ENCODE measurements around the gene ZNF366.

Gene ZNF366

DNA sequence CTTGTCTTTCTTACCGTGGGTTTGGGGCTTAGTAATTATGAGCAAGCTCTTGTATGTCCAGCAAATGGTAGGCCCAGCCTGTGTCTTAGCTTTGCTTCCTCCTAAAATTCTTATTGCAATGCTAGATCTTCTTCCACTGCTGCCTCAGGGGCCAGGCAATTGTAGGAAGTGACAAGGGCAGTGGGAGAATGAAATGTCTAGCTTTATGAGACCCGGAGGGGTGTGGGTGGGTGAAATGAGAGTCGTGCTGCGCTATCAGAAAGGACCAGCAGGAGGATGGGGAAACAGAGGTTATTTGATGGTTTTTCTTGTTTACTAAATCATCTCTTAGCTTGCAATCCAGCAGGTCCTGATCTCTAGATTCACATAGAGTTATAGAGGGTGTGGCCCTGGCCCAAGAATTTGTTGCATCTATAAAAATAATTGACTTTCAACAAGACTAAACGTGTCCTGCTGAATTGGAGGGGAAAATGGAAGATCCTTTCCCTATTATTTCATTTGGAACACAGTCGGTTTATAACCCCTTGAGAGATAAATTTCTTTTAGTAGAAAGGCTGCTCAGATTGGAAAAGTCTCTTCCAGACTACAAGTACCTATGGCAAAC, 43.7 kb downstream of the ZNF366 start:
- no peak for DNase-seq

DNA sequence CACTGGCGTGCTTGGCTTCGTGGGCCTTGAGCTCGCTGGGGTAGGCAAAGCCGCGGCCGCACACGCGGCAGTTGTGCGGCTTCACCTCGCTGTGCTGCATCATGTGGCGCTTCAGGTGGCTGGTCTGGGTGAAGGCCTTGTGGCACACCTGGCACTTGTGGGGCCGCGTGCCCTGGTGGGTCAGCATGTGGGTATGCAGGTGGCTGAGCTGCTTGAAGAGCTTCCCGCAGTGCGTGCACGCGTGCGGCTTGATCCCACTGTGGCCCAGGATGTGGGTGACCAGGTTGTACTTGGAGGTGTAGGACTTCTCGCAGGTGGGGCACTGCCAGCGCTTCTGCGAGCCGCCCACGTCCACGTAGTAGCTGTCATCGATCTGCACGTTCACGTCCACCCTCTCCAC, 46.8 kb downstream of the ZNF366 start:
- DNase-seq, result no peak

DNA sequence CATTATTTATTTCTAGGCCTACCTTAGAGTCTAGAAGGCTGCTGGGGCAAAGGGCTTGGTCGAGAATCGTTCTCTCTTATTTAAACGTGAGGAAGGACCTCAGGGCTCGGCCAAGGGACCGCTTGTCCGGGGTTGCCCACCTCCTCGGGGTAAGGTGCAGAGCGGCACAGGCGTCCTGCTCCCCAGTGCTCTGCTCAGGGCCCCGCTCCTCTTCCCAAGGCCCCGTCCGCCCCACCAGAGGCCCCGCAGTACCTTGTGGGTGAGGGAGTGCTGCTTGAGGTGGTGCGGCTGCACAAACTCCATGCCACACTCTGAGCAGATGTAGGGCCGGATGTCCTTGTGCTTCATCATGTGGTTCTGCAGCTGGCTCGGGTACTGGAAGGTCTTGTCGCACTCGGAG, 47.3 kb downstream of the ZNF366 start:
- DNase-seq, result no peak

DNA sequence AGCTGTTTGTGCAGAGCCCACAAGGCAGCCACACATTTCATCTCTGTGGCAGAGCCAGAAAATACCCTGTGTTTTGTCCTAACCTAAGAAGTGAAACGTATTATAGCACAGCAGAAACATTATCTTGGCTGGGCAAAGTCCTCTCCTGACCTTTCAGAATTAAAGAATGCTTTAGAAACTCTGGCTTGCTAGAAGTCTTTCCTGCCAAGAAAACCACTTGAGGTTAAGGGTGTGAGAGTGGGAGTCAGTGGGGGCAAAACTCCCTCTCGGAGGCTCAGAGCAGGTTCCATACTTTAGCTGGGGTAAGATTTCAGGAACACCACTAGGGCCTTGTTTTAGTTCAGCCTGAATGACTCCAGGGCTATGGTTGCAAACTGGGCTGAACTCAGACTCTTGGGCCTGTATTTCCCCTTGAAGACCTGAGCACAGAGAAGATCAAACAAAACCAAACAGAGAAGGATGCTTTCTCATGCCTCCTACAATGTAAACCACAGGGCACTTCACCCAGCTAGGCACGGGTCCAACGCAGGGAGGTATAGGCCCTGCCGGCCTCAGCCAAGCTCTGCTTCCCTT, 48.0 kb downstream of the ZNF366 start:
- DNase-seq, result no peak

DNA sequence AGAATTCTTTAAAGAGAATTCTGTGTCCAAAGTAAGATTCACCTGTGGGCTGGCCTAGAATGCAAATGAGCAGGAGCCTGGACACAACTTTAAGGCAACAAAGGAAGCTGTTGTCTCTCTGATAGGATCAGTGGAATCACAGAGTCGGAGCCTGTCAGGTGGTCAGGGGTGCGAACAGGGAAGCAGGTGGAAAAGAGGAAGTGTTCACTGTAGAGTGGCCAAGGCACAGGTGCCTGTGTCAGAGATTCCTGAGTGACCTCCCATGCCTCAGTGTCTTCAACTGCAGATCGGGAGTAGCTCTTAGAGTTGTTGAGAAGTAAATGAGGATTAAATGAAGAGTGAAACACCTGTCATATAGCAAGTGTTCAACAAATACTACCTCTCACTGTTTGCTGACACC, 48.8 kb downstream of the ZNF366 start:
- DNase-seq, result no peak

- no peak for DNase-seq
These were observed 49.7 kb downstream of the ZNF366 start for GRCh38 chr5:72457491-72457890.

DNA sequence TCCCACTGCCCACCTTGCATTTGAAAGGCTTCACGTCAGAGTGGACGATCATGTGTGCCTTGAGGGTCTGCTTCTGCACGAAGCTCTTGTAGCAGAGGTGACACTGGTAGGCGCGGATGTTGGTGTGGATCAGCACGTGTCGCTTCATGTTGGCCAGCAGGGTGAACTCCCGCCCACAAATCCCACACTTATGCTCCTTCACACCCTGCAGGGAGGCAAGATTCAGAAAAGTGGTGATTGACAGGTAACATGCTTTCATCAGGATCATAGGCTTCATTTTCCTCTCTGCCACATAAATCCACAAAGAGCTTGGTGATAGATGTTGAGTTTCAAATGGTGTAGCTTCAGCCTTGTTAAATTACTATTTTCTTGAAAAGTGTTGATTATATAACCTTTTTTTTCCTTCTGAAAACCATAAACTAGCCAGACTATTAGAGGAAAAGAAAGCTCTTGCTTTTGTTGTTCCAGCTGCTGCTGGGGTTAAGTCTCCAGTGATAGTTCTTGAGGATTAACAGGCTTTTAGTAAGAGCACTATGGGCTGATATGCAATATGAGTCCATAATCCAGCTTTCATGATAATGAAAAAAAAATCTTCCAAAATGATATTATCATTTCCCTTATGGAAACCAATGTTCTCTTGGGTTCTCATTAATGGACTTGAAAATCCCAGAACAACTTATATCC, 50.7 kb downstream of the ZNF366 start:
- DNase-seq, result no peak

GRCh38 chr5:72455476-72455875, 51.7 kb downstream of the ZNF366 start:
- no peak for DNase-seq

GRCh38 chr5:72454996-72455395, 52.2 kb downstream of the ZNF366 start:
- no peak for DNase-seq

DNA sequence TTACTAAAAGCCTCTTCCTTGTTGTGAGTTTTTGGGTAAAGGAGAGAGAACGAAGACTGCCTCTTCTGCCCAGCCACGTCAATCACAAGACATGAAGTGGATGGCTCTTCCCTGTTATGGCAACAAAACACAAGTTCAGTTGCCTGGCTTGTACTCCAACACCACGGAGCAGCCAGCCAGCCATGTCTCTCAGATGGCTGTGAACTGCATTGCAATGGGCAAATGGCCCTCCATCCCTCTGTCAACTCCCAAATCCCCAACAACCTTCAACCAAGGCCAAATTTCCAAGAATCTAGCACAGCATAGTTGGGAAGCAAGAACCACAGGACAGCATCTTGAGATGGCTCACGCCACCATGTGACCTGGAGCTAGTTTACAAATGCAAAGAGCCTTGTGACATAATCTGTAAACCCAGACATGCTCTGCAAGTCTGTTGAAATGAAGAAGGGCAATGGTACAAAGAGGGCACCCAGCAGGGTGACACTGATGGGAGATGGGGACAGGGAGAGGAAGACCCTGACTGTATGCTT, 53.9 kb downstream of the ZNF366 start:
- no peak for DNase-seq

DNA sequence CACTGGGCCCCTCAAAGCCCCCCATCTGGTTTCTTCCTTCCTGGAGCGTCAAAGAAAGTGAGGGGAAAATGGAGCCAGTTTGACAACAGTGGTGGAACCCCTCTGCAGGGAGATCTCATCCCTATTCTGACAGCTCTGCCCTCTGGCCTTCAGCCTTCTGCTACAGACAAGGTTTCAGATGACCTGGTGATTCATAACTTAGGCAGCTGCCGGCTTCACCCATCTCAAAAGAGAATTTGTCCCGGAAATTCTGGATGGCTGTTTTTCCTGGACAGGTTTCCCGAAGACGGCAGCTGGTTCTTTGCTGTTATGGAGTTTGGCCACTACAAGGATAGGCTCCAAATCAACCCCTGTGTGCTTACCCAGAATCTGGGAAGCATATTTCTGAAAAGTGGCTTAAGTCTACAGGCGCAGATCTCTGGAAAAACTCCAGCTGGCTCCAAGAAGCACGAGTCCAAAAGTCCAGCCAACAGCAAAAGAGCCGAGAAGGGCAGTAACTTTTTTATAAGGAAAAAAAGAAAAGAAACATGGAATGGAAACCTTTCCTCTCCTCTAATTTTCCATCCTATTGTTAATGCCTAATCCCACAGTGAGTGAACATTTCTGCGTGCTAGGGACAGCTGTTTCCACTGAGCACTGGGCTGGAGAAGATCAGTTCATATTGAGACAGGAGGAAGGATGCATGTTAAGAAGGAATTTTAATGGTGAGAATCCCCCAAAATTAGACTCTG, 54.5 kb downstream of the ZNF366 start:
- DNase-seq, result no peak

- DNase-seq, result no peak
These were observed 55.3 kb downstream of the ZNF366 start for GRCh38 chr5:72451741-72452505.

DNA sequence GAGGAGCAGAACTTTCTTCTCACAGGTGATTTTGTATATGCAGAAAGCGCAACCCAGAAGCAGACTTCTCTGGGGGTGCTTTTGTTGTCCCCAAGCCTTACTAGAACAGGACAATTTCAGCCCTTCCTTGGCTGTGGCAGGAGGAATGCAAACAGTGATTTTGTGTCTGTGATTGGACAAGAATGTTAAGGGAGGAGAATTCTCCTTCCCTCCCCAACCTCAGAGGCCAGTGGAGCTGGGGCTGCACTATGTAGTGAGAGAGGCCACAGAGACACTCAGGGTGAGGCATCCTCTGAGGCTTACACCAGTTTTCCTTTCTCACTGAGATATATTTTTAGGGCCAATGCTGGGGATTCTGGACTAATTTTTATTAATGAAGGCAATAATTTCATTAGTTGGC, 58.8 kb downstream of the ZNF366 start:
- DNase-seq, result no peak

DNA sequence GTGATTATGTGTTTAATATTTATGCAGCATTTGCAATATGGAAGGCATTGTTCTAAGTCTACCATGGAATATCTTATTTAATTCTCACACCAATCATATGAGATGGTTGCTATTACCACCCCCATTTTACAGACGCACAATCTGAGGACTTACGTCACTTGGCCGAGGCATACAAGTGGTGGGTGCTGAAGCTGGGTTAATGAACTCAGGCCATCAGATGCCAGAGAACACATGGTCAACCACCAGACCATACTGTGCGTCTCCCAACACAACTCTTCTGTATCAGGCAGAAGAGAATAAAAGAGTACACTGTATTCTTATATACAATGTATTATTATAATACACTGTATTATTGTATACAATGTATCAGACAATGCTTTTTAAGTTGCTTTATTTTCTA, 59.5 kb downstream of the ZNF366 start:
- DNase-seq, result no peak

DNA sequence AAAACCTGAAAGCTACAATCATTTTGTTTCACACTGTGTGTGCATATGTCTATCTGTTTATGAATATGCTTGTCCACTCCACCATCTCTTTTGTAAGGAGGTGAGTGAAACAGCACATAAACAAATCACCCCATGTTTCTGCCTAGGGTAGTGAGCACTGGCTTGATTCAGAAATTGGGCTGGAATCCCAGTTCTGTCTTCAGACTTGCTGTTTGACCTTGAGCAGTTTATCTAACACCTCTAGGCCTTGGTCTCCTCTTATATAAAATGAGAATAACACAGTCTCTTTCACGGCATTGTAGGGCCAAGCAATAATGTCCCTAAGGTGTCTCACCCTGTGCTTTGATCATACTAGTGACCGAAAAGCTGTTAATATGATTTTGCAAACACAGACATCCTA, 61.2 kb downstream of the ZNF366 start:
- no peak for DNase-seq

DNA sequence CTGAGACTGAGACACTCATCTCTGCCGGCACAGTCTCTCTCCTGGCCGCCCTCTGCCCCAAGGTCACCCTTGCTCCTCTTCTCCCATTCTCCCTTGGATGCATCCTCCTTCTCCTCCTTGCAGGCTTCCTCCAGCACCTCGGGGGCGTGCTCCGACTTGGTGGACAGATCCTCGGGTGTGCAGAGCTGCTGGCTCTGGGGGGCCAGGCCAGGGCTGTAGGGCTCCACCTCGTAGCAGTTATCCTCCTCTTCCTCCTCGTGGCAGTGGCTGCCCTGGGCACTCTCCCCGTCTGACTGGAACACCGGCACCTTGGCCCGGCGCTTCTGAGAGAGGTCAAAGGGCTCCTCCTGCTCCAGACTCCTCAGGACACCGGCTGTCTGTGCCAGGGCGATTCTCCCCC, 63.3 kb downstream of the ZNF366 start:
- DNase-seq, result no peak

- DNase-seq, result no peak
These were observed 65.2 kb downstream of the ZNF366 start for GRCh38 chr5:72441862-72442540.

DNA sequence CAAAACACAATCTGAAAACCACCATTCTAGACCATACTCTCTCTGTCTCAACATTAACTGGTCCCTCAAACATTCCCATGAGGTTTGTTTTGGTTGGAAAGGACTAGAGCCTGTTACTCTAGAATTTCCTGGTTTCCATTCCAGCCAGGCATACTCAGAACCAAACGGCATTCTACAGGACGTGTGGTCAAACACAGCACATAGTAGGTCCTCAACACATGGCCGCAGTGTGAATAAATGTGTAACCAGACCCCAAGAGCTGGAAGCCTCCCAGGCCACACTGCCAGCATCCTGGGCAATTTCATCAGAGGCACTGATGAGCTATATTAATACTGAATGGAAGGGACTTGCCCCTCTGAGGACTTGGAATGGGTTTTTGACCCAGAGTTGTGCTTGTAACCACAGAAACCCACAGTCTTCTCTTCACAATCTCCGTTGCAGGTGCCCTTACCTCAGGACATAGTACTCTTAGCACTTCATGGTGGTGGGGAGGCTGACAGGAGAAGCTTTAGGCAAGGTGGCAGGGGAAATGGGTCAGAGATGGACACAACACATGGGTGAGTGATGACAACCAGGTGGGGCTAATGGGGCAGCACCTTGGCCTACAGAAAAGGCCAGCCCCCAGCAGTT, 66.0 kb downstream of the ZNF366 start:
- no peak for DNase-seq

- DNase-seq, result no peak
These were observed 67.0 kb downstream of the ZNF366 start for GRCh38 chr5:72440207-72440638.

- no peak for DNase-seq
These were observed 68.0 kb downstream of the ZNF366 start for GRCh38 chr5:72439192-72439591.

GRCh38 chr5:72438141-72438540, 69.1 kb downstream of the ZNF366 start:
- no peak for DNase-seq

Measured in activated CD4-positive, alpha-beta T cell treated with anti-CD3 and anti-CD28 coated beads, Interleukin-2, amount 50 U/mL, for 4 hours (primary cell).